H1 (cell line): Measurements from ENCODE around the gene GJA8. TPM values are rescaled to one million over a fixed set of nuclear protein-coding genes. Genes with fewer than 3 reads are reported as not detected.

Experiments
- CHD7 ChIP-seq: fragments of 300-600 bp; sonication (generic); IDR thresholded peaks from 2 replicates; pipeline ENCODE4 v1.7.1; 2012; ENCODE audit warnings: low read length, moderate library complexity, mild to moderate bottlenecking, inconsistent platforms; ENCODE audit not compliant: insufficient replicate concordance
- CREB1 ChIP-seq: IDR thresholded peaks from 2 replicates; pipeline ENCODE4 v1.6.1; 2012; ENCODE audit warnings: inconsistent platforms
- PHF8 ChIP-seq: fragments of 200-600 bp; sonication (generic); conservative IDR thresholded peaks from 2 replicates; pipeline ENCODE4 v1.7.1; 2012; ENCODE audit warnings: low read depth, mild to moderate bottlenecking, inconsistent platforms, low read length, moderate library complexity
- RXRA ChIP-seq: IDR thresholded peaks from 2 replicates; pipeline ENCODE4 v1.6.1; 2011; ENCODE audit warnings: low read depth, mild to moderate bottlenecking, low read length, moderate library complexity; ENCODE audit not compliant: insufficient read depth
- SAP30 ChIP-seq: fragments of 300-600 bp; sonication (generic); IDR thresholded peaks from 2 replicates; pipeline ENCODE4 v1.7.1; 2012; ENCODE audit warnings: low read length, moderate library complexity, mild to moderate bottlenecking, inconsistent platforms; ENCODE audit not compliant: insufficient read depth, insufficient replicate concordance
- SP4 ChIP-seq: IDR thresholded peaks from 2 replicates; pipeline ENCODE4 v1.6.1; 2012; ENCODE audit warnings: low read length, inconsistent platforms
- TAF7 ChIP-seq: optimal IDR thresholded peaks from 2 replicates; pipeline ENCODE3; 2011; ENCODE audit warnings: low read depth, mild to moderate bottlenecking, inconsistent platforms, low read length, moderate library complexity, borderline replicate concordance
- TEAD4 ChIP-seq: IDR thresholded peaks from 2 replicates; pipeline ENCODE4 v1.6.1; 2012; ENCODE audit warnings: low read depth, low read length, inconsistent platforms, mixed read lengths
- YY1 ChIP-seq: IDR thresholded peaks from 2 replicates; pipeline ENCODE4 v1.6.1; 2011; ENCODE audit warnings: low read depth, mild to moderate bottlenecking, low read length
- polyA plus RNA-seq, 7 experiments: library from polyadenylated mRNA; depleted of rRNA in 3 of 7; stranded (reverse) in 5 of 7; unstranded in 2 of 7; fragments of >200 nt in 5 of 7; fragments of 200-250 nt in 2 of 7; gene quantifications; 1 replicate in 5 of 7; 2 replicates in 1 of 7; 4 replicates in 1 of 7; pipeline versions ENCODE4 v1.2.1 to v1.2.3, GENCODE V29; 2011 to 2013; ENCODE audit warnings: missing spikeins in 2 of 7, mixed read lengths in 2 of 7
- total RNA-seq: library from RNA; stranded (reverse); fragmentation: NEBNext Ultra II Directional; extraction: Animal tissue kit (Norgen Biotek cat#: 25700); gene quantifications from 2 replicates; pipeline ENCODE4 v1.2.1, GENCODE V29; 2021

GJA8 gene
- total and polyA plus RNA-seq, 2 of the 8 experiments (the other 6 are each of a cell fraction or from before 2014, with no cell fraction given), result not detected

- no peak for TF ChIP-seq CHD7
- TF ChIP-seq CREB1, result no peak
- no peak for TF ChIP-seq PHF8
- TF ChIP-seq TEAD4, result no peak
- TF ChIP-seq RXRA, result no peak
- no peak for TF ChIP-seq YY1
- no peak for TF ChIP-seq SP4
- TF ChIP-seq TAF7, result no peak
- TF ChIP-seq SAP30, result no peak
These were observed 24.6 kb upstream of the GJA8 start (continued) for GRCh38 chr1:147878022-147878421.
